ENCODE data around the gene MAT1A.

MAT1A gene

GRCh38 chr10:80322158-80322557 is 32.7 kb upstream of the MAT1A start:
- TF ChIP-seq, protein P1, sequence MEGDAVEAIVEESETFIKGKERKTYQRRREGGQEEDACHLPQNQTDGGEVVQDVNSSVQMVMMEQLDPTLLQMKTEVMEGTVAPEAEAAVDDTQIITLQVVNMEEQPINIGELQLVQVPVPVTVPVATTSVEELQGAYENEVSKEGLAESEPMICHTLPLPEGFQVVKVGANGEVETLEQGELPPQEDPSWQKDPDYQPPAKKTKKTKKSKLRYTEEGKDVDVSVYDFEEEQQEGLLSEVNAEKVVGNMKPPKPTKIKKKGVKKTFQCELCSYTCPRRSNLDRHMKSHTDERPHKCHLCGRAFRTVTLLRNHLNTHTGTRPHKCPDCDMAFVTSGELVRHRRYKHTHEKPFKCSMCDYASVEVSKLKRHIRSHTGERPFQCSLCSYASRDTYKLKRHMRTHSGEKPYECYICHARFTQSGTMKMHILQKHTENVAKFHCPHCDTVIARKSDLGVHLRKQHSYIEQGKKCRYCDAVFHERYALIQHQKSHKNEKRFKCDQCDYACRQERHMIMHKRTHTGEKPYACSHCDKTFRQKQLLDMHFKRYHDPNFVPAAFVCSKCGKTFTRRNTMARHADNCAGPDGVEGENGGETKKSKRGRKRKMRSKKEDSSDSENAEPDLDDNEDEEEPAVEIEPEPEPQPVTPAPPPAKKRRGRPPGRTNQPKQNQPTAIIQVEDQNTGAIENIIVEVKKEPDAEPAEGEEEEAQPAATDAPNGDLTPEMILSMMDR (IDR thresholded peaks at IDR 0.05; ENCODE audit: low read depth, low read length, missing control alignments), result no peak
- no peak overlapping the region for H3K4me3 ChIP-seq (replicated peaks; ENCODE audit: low read depth, low read length)
- no peak for DNase-seq (ENCODE audit: extremely low read depth, low read depth)

DNA sequence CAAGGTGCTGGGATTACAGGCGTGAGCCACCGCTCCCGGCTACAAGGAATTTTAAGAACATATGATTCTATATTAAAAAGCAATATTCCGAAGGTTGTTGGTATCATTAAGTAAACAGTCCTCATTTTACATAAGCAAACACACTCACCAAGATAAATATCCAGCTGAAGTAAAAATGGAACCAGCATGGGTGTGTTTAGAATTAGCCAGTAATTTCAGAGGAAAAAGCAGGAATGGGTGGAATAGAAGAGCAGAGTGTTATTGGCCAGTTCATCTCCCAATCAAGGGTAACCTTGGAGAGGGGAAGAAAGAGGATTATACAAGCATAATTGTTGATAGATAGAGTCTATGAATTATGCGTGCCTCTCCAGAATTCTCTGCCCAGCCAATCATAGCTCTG is 31.7 kb upstream of the MAT1A start:
- TF ChIP-seq, protein P1 (IDR thresholded peaks at IDR 0.05; ENCODE audit: low read depth, low read length, missing control alignments), result no peak
- H3K4me3 ChIP-seq (replicated peaks; ENCODE audit: low read depth, low read length), result no peak overlapping the region
- no peak for DNase-seq (ENCODE audit: extremely low read depth, low read depth)

- no peak for DNase-seq (ENCODE audit: extremely low read depth, low read depth)
- no peak overlapping the region for H3K4me3 ChIP-seq (replicated peaks; ENCODE audit: low read depth, low read length)
- TF ChIP-seq, protein P1 (IDR thresholded peaks at IDR 0.05; ENCODE audit: low read depth, low read length, missing control alignments), result no peak
Observed at GRCh38 chr10:80320377-80320776, 30.9 kb upstream of the MAT1A start.

DNA sequence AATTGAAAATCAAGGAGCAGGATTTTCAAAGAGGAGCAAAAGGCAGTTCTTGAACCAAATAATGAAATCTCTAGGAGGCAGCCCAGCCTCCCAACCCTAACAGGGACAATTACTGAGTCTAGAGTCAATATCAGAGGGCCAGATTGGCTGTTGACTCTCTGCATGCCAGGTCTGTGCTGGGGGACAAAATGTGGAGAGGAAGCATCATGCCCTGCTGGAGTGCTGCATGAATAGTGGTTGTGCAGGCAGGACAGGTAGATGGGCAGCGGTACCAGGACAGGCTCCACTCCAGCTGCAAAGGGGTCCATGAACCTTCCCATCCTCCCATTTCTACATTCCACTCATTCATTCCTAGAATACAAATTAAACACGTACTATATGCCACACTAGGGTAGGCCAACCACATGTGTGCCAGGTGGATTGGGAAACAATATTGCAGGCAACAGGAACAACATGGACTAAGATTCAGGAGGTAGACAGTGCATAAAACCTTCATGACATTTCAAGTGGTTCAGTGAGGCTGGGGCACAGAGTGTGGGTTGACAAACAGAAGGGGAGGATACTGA is 30.4 kb upstream of the MAT1A start:
- no peak overlapping the region for H3K4me3 ChIP-seq (replicated peaks; ENCODE audit: low read depth, low read length)
- no peak for DNase-seq (ENCODE audit: extremely low read depth, low read depth)
- TF ChIP-seq, protein P1 (IDR thresholded peaks at IDR 0.05; ENCODE audit: low read depth, low read length, missing control alignments), result no peak

DNA sequence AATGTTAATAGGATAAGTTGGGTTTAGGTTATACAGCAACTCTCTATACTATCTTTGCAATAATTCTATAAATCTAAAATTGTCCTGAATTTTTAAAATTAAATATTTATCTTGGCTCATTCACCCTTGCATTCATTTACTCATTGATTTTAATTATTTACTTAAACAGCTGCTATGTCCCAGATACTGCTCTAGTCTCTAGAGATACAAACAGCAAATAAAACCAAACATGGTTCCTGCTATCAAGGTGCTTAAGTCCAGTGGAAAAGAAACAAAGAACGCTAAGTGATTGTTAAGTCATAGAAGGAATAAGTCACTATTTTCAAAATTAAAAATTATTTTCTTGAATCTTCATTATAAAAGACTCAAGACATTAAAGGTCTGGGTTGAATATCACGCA is 29.9 kb upstream of the MAT1A start:
- TF ChIP-seq, protein P1 (IDR thresholded peaks at IDR 0.05; ENCODE audit: low read depth, low read length, missing control alignments), result no peak
- no peak for DNase-seq (ENCODE audit: extremely low read depth, low read depth)

GRCh38 chr10:80318742-80319141 is 29.3 kb upstream of the MAT1A start:
- TF ChIP-seq, protein P1 (IDR thresholded peaks at IDR 0.05; ENCODE audit: low read depth, low read length, missing control alignments), result no peak
- no peak for DNase-seq (ENCODE audit: extremely low read depth, low read depth)
- H3K4me3 ChIP-seq (replicated peaks; ENCODE audit: low read depth, low read length), result no peak overlapping the region

More for the DNA sequence above, 29.9 kb upstream of the MAT1A start:
- no peak overlapping the region for H3K4me3 ChIP-seq (replicated peaks; ENCODE audit: low read depth, low read length)

DNA sequence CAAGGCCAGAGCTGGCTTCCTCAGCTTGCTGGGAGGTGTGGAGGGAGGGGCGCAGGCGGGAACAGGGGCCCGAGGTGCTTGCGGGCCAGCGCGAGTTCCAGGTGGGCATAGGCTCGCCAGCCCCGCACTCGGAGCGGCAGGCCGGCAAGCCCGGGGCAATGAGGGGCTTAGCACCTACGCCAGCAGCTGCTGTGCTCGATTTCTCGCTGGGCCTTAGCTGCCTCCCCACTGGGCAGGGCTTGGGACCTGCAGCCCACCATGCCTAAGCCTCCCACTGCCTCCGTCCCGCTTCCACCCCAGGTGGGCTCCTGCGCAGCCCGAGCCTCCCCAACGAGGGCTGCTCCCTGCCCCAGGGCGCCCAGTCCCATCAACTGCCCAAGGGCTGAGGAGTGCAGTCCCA is 25.9 kb upstream of the MAT1A start:
- no peak for DNase-seq (ENCODE audit: extremely low read depth, low read depth)
- TF ChIP-seq, protein P1 (IDR thresholded peaks at IDR 0.05; ENCODE audit: low read depth, low read length, missing control alignments), result no peak

More for the DNA sequence above, 25.9 kb upstream of the MAT1A start:
- no peak overlapping the region for H3K4me3 ChIP-seq (replicated peaks; ENCODE audit: low read depth, low read length)

Data from HFF-Myc (cell line).